H9 (cell line): Measurements from ENCODE around the gene EEF1AKMT2. TPM values are rescaled to one million over a fixed set of nuclear protein-coding genes. Genes with fewer than 3 reads are reported as not detected.

ENCODE experiments used
- DNase-seq: peaks from one replicate; pipeline ENCODE4 v3.0.0-alpha.2; 2017
- H2AFZ ChIP-seq: one replicate; pipeline ENCODE4 v1.6.1; 2013; ENCODE audit warnings: mild to moderate bottlenecking, low read length, control low read depth, moderate library complexity
- H2AK5ac ChIP-seq: 2 replicates; pipeline ENCODE4 v1.6.1; 2013; ENCODE audit warnings: low read length, control low read depth, mixed read lengths; ENCODE audit not compliant: insufficient read length
- H2BK120ac ChIP-seq: one replicate; pipeline ENCODE4 v1.6.1; 2013; ENCODE audit warnings: low read depth, mild to moderate bottlenecking, low read length, control low read depth, inconsistent platforms; ENCODE audit not compliant: poor library complexity, severe bottlenecking
- H2BK12ac ChIP-seq: 2 replicates; pipeline ENCODE4 v1.6.1; 2013; ENCODE audit warnings: low read length, control low read depth, mixed read lengths, low read depth; ENCODE audit not compliant: insufficient read length
- H2BK15ac ChIP-seq: 2 replicates; pipeline ENCODE4 v1.6.1; 2013; ENCODE audit warnings: low read depth, low read length, control low read depth
- H2BK20ac ChIP-seq: one replicate; pipeline ENCODE4 v1.6.1; 2013; ENCODE audit warnings: low read depth, mild to moderate bottlenecking, low read length, control low read depth, inconsistent platforms; ENCODE audit not compliant: poor library complexity, severe bottlenecking
- H2BK5ac ChIP-seq: 2 replicates; pipeline ENCODE4 v1.6.1; 2013; ENCODE audit warnings: low read length, control low read depth, mixed read lengths; ENCODE audit not compliant: insufficient read length
- H3K14ac ChIP-seq: 2 replicates; pipeline ENCODE4 v1.6.1; 2013; ENCODE audit warnings: low read length, control low read depth; ENCODE audit not compliant: insufficient read depth
- H3K18ac ChIP-seq: 2 replicates; pipeline ENCODE4 v1.6.1; 2013; ENCODE audit warnings: low read depth, mild to moderate bottlenecking, mixed read lengths, low read length, control low read depth; ENCODE audit not compliant: insufficient read length
- H3K23ac ChIP-seq: 2 replicates; pipeline ENCODE4 v1.6.1; 2013; ENCODE audit warnings: low read length, control low read depth, mixed read lengths, low read depth; ENCODE audit not compliant: insufficient read length
- H3K23me2 ChIP-seq: 2 replicates; pipeline ENCODE4 v1.6.1; 2013; ENCODE audit warnings: low read depth, mild to moderate bottlenecking, mixed read lengths, low read length, control low read depth; ENCODE audit not compliant: insufficient read length, poor library complexity, severe bottlenecking
- H3K27ac ChIP-seq: 2 replicates; pipeline ENCODE4 v1.5.1; 2013; ENCODE audit warnings: low read length, control low read depth, mixed read lengths, low read depth; ENCODE audit not compliant: insufficient read length
- H3K27me3 ChIP-seq: 2 replicates; pipeline ENCODE4 v1.6.1; 2013; ENCODE audit warnings: low read length, control low read depth, inconsistent platforms; ENCODE audit not compliant: insufficient read depth
- H3K4ac ChIP-seq: 2 replicates; pipeline ENCODE4 v1.6.1; 2013; ENCODE audit warnings: low read depth, mild to moderate bottlenecking, control low read depth, inconsistent platforms, low read length, moderate library complexity
- H3K4me1 ChIP-seq: 2 replicates; pipeline ENCODE4 v1.6.1; 2013; ENCODE audit warnings: low read length, control low read depth, inconsistent platforms; ENCODE audit not compliant: insufficient read depth
- H3K4me2 ChIP-seq: 2 replicates; pipeline ENCODE4 v1.6.1; 2013; ENCODE audit warnings: low read length, control low read depth, mixed read lengths; ENCODE audit not compliant: insufficient read length, insufficient read depth
- H3K56ac ChIP-seq: 2 replicates; pipeline ENCODE4 v1.6.1; 2013; ENCODE audit warnings: low read depth, mild to moderate bottlenecking, mixed read lengths, low read length, control low read depth; ENCODE audit not compliant: insufficient read length
- H3K79me1 ChIP-seq: 2 replicates; pipeline ENCODE4 v1.6.1; 2013; ENCODE audit warnings: low read depth, mild to moderate bottlenecking, moderate library complexity, low read length, control low read depth, inconsistent platforms; ENCODE audit not compliant: insufficient read depth, poor library complexity, severe bottlenecking
- H3K79me2 ChIP-seq: 2 replicates; pipeline ENCODE4 v1.6.1; 2013; ENCODE audit warnings: low read length, control low read depth, inconsistent platforms; ENCODE audit not compliant: insufficient read depth
- H3K9ac ChIP-seq: 2 replicates; pipeline ENCODE4 v1.6.1; 2013; ENCODE audit warnings: low read length, control low read depth, mixed read lengths; ENCODE audit not compliant: insufficient read length; ENCODE audit errors: extremely low read depth
- H3K9me3 ChIP-seq: one replicate; pipeline ENCODE4 v1.6.1; 2013; ENCODE audit warnings: low read depth, low read length, inconsistent platforms; ENCODE audit not compliant: control insufficient read depth
- H3T11ph ChIP-seq: one replicate; pipeline ENCODE4 v1.6.1; 2013; ENCODE audit warnings: mild to moderate bottlenecking, low read length, control low read depth, inconsistent platforms
- H4K20me1 ChIP-seq: one replicate; pipeline ENCODE4 v1.6.1; 2013; ENCODE audit not compliant: control insufficient read depth, insufficient read length, insufficient read depth
- H4K5ac ChIP-seq: 2 replicates; pipeline ENCODE4 v1.6.1; 2013; ENCODE audit warnings: low read depth, mild to moderate bottlenecking, mixed read lengths, low read length, control low read depth; ENCODE audit not compliant: insufficient read length
- H4K8ac ChIP-seq: replicated peaks from 2 replicates; pipeline ENCODE4 v1.6.1; 2013; ENCODE audit warnings: low read length, control low read depth, mixed read lengths, low read depth; ENCODE audit not compliant: insufficient read length
- H4K91ac ChIP-seq: 2 replicates; pipeline ENCODE4 v1.6.1; 2013; ENCODE audit warnings: low read depth, mild to moderate bottlenecking, moderate library complexity, mixed read lengths, low read length, control low read depth; ENCODE audit not compliant: insufficient read length
- H3K27ac Mint-ChIP-seq, 3 experiments: 2 replicates in 2 of 3; 3 replicates in 1 of 3; pipeline ENCODE4 v1.8.0; 2020 to 2021; ENCODE audit warnings: mixed read lengths in 3 of 3, mild to moderate bottlenecking in 1 of 3, moderate library complexity in 1 of 3
- H3K27me3 Mint-ChIP-seq: 2 replicates; pipeline ENCODE4 v1.8.0; 2021; ENCODE audit warnings: low read depth, mild to moderate bottlenecking, moderate library complexity, mixed read lengths
- H3K36me3 Mint-ChIP-seq, 3 experiments: 2 replicates in 2 of 3; 3 replicates in 1 of 3; pipeline ENCODE4 v1.8.0; 2020 to 2021; ENCODE audit warnings: low read depth in 3 of 3, mixed read lengths in 3 of 3; ENCODE audit not compliant: insufficient read depth in 1 of 3
- H3K4me1 Mint-ChIP-seq, 2 experiments: 2 replicates each; pipeline ENCODE4 v1.8.0; 2020; ENCODE audit warnings: mixed read lengths in 2 of 2
- H3K4me3 Mint-ChIP-seq, 2 experiments: 2 replicates in 1 of 2; 3 replicates in 1 of 2; pipeline ENCODE4 v1.8.0; 2020 to 2021; ENCODE audit warnings: mild to moderate bottlenecking in 2 of 2, mixed read lengths in 2 of 2, moderate library complexity in 1 of 2
- H3K9me3 Mint-ChIP-seq, 2 experiments: 2 replicates in 1 of 2; 3 replicates in 1 of 2; pipeline ENCODE4 v1.8.0; 2020; ENCODE audit warnings: mild to moderate bottlenecking in 2 of 2, mixed read lengths in 2 of 2, moderate library complexity in 1 of 2
- CTCF ChIP-seq: fragments of 200-600 bp; sonication (generic); conservative IDR thresholded peaks from 3 replicates; pipeline ENCODE4 v1.8.0; 2021; ENCODE audit warnings: antibody characterized with exemption, mild to moderate bottlenecking
- WGBS: extraction: QIAGEN DNeasy Blood & Tissue Kit; methylation state at CpG from one replicate; pipeline ENCODE4 v1.1.7; 2013; ENCODE audit warnings: missing lambda C conversion rate, low lambda C conversion rate, mixed read lengths; ENCODE audit not compliant: insufficient read length; ENCODE audit errors: extremely low coverage; 5-methylcytosine and 5-hydroxymethylcytosine counted together
- total RNA-seq: library from RNA; stranded (reverse); gene quantifications from 2 replicates; pipeline ENCODE4 v1.2.1, GENCODE V29; 2021

Gene EEF1AKMT2
- total RNA-seq, 1 experiment from 2014 or later, result 19.0 TPM

- Mint-ChIP-seq H3K4me1 (no peaks in the 10 kb centered on the region), H3K27me3 (no peaks in the 10 kb centered on the region), H3K27ac (no peak overlapping the region), H3K4me3 (no peak overlapping the region), H3K36me3 (peaks cover 26 to 74% (median 68%) of the 10 kb centered on the region in 3 experiments; a peak in 6 of 7 replicates), H3K9me3 (no peaks in the 10 kb centered on the region)
- H4K20me1 ChIP-seq, result no peaks in the 10 kb centered on the region
- H3K9me3 ChIP-seq, result no peaks in the 10 kb centered on the region
- H2BK15ac ChIP-seq, result no peak overlapping the region
- H2BK20ac ChIP-seq, result no peak overlapping the region
- no peak overlapping the region for H4K91ac ChIP-seq
- no peak overlapping the region for H3T11ph ChIP-seq
- no peak overlapping the region for H3K18ac ChIP-seq
- H3K79me1 ChIP-seq, result no peaks in the 10 kb centered on the region
- DNase-seq, result no peak
- no peak overlapping the region for H3K23ac ChIP-seq
- no peaks in the 10 kb centered on the region for H3K23me2 ChIP-seq
- no peak overlapping the region for H2BK120ac ChIP-seq
- WGBS, result no CpG with 5 or more reads among the region's 3 CpGs
- H2BK12ac ChIP-seq, result no peak overlapping the region
- no peaks in the 10 kb centered on the region for H3K79me2 ChIP-seq
- no peak overlapping the region for H3K9ac ChIP-seq
- no peak overlapping the region for H3K27ac ChIP-seq
- no peak overlapping the region for H3K56ac ChIP-seq
- H3K4me2 ChIP-seq, result no peak overlapping the region
- no peak overlapping the region for H3K14ac ChIP-seq
- H2BK5ac ChIP-seq, result no peak overlapping the region
- no peak overlapping the region for H2AFZ ChIP-seq
- no peak overlapping the region for H4K8ac ChIP-seq
- no peaks in the 10 kb centered on the region for H3K4me1 ChIP-seq
- H3K4ac ChIP-seq, result no peak overlapping the region
- H3K27me3 ChIP-seq, result no peaks in the 10 kb centered on the region
- H2AK5ac ChIP-seq, result no peak overlapping the region
- no peak for TF ChIP-seq CTCF
- H4K5ac ChIP-seq, result no peak overlapping the region
Observed at GRCh38 chr10:124831116-124831515, 39.4 kb upstream of the EEF1AKMT2 start.
